Dendritic cell treated with granulocyte-macrophage colony-stimulating factor and Interleukin-4, amounts not matched to agents 40 ng/mL and 50 ng/mL, for 4 days (primary cell): ENCODE measurements around the gene ZNF483.

Source experiments
- H3K27ac Mint-ChIP-seq: one replicate; pipeline ENCODE4 v1.8.0; 2022; ENCODE audit warnings: mild to moderate bottlenecking, mixed read lengths
- H3K27me3 Mint-ChIP-seq: one replicate; pipeline ENCODE4 v1.8.0; 2022; ENCODE audit warnings: mild to moderate bottlenecking, mixed read lengths
- H3K36me3 Mint-ChIP-seq: one replicate; pipeline ENCODE4 v1.8.0; 2022; ENCODE audit warnings: low read depth, mixed read lengths
- H3K4me1 Mint-ChIP-seq: one replicate; pipeline ENCODE4 v1.8.0; 2022; ENCODE audit warnings: low read depth, mixed read lengths
- H3K4me3 Mint-ChIP-seq: one replicate; pipeline ENCODE4 v1.8.0; 2022; ENCODE audit warnings: mild to moderate bottlenecking, moderate library complexity, mixed read lengths
- H3K9me3 Mint-ChIP-seq: one replicate; pipeline ENCODE4 v1.8.0; 2022; ENCODE audit warnings: mixed read lengths
- intact Hi-C: fragments of 100-400 bp; cut with micrococcal nuclease; formaldehyde crosslinking; loops from one replicate; pipeline ENCODE4 v1.15.0; 2022

ZNF483 gene

GRCh38 chr9:111572950-111573604, 48.1 kb downstream of the ZNF483 start:
- Mint-ChIP-seq H3K4me3 (no peak overlapping the region), H3K4me1 (no peaks in the 10 kb centered on the region), H3K9me3 (peaks cover 46% of the 10 kb centered on the region), H3K27me3 (no peaks in the 10 kb centered on the region), H3K36me3 (peaks cover 92% of the 10 kb centered on the region), H3K27ac (no peak overlapping the region)
- intact Hi-C loops: no loop called here

GRCh38 chr9:111582888-111583287, 57.9 kb downstream of the ZNF483 start:
- Mint-ChIP-seq H3K4me1 (no peaks in the 10 kb centered on the region), H3K4me3 (no peak overlapping the region), H3K27ac (no peak overlapping the region), H3K9me3 (no peaks in the 10 kb centered on the region), H3K36me3 (peaks cover 34% of the 10 kb centered on the region), H3K27me3 (no peaks in the 10 kb centered on the region)
- intact Hi-C loops: no loop called here

- H3K27me3 Mint-ChIP-seq: no peaks in the 10 kb centered on the region
- H3K36me3 Mint-ChIP-seq: no peaks in the 10 kb centered on the region
- no peaks in the 10 kb centered on the region for H3K4me1 Mint-ChIP-seq
- no peak overlapping the region for H3K4me3 Mint-ChIP-seq
- H3K9me3 Mint-ChIP-seq: no peaks in the 10 kb centered on the region
- no peak overlapping the region for H3K27ac Mint-ChIP-seq
- intact Hi-C loops: no loop called here
These were observed 61.4 kb downstream of the ZNF483 start for GRCh38 chr9:111586378-111586777.

DNA sequence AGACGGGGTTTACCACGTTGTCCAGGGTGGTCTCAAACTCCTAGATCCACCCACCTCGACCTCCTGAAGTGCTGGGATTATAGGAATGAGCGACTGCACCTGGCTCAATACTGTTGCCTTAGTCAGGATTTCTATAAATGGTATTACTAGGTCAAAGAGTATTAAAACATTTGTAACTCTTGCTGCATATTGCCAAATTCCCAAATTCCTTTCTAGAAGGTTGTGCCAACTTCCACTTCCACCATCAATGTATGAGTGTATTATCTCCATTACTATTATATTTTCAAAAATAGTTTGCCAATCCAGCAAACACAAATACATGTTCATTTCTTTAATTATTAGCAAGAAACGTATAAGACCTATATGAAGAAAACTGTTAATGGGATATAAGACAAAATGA, 63.9 kb downstream of the ZNF483 start:
- H3K27me3 Mint-ChIP-seq: no peaks in the 10 kb centered on the region
- no peak overlapping the region for H3K4me3 Mint-ChIP-seq
- intact Hi-C loops: no loop called here
- H3K27ac Mint-ChIP-seq: no peak overlapping the region
- no peaks in the 10 kb centered on the region for H3K9me3 Mint-ChIP-seq
- H3K36me3 Mint-ChIP-seq: peaks cover 15% of the 10 kb centered on the region
- no peaks in the 10 kb centered on the region for H3K4me1 Mint-ChIP-seq

GRCh38 chr9:111597852-111598732, 73.1 kb downstream of the ZNF483 start:
- Mint-ChIP-seq H3K4me1 (peaks cover 24% of the 10 kb centered on the region), H3K36me3 (peaks cover 32% of the 10 kb centered on the region), H3K27me3 (peaks cover 29% of the 10 kb centered on the region), H3K27ac (peak overlapping the region; percentile 92), H3K9me3 (no peaks in the 10 kb centered on the region), H3K4me3 (peak overlapping the region; percentile 95)
- intact Hi-C loops: loop anchor here (5.0 kb wide), 1 partner anchor 94 kb away; no protein-coding TSS in a partner anchor

DNA sequence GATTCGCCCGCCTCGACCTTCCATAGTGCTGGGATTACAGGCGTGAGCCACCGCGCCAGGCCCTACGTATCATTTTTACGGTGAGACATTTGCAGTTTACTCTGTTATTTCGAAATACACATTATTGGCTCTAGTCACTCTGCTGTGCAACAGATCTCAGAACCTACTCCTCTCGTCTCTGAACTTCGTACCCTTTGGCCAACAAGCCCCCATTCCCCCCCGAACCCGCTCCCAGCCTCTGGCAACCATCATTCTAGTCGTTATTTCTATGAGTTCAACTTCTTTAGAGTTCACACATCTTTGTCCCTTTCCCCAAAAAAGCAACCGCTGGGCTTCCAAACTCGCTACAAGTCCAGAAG, 73.7 kb downstream of the ZNF483 start:
- Mint-ChIP-seq H3K27ac (peak overlapping the region; percentile 92), H3K27me3 (peaks cover 31% of the 10 kb centered on the region), H3K9me3 (no peaks in the 10 kb centered on the region), H3K4me1 (peaks cover 24% of the 10 kb centered on the region), H3K36me3 (peaks cover 30% of the 10 kb centered on the region), H3K4me3 (peak overlapping the region; percentile 95)
- intact Hi-C loops: loop anchor here (5.0 kb wide), 1 partner anchor 94 kb away; no protein-coding TSS in a partner anchor

DNA sequence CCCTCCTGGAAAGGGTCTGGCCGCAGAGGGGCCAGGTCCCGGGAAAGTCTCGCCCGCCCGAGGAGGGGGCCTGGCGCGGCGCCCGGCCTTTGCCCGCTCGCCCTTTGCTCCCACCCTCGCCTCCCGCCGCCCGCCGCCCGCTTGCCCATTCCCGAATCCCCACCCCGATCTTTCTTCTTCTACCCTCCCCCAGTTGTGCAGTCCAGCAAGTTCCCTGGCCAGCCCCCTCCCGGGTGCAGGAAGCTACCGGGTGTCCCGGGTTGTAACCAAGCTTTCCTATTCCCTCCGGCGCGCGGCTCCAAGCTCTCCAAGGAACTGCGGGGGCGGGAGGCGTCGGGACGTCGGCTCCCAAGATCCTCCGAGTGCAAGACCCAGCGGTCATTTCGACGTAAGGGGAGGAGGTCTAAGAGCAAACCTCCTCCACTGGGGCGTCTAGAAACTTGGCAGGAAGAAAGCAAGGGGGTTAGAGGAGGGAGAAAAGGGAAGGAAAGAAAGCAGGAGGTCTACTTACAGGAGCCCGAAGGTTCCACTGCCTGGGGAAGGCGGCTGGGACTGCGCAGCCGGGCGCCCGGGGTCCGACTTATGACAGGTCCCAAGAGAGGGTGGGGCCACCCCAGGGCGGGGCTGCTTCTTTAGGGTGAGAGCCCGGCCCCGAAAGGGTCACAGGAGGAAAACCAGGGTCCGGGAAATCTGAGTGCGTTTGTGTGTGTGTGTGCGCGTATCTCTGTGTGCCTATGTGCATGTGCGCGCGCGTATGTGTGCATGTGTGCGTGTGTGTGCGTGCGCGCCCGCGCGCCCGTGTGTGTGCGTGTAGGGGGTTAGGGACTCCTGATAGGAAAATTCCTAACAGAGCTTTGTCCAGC, 74.3 kb downstream of the ZNF483 start, which contains the start of gene PTGR1:
TSS of gene PTGR1 (minus strand) at position 556 of the 863 bp plus-strand sequence. CDS start 2,225 bp downstream, outside the sequence.
- H3K27ac Mint-ChIP-seq: peak within 1 kb of the TSS; percentile 92
- H3K4me3 Mint-ChIP-seq: peak within 1 kb of the TSS; percentile 95
- H3K9me3 Mint-ChIP-seq: no peaks in the 10 kb centered on the region
- intact Hi-C loops: loop anchor here (5.0 kb wide), 1 partner anchor 93 kb away; no protein-coding TSS in a partner anchor
- H3K27me3 Mint-ChIP-seq: peaks cover 33% of the 10 kb centered on the region
- peaks cover 24% of the 10 kb centered on the region for H3K4me1 Mint-ChIP-seq
- peaks cover 24% of the 10 kb centered on the region for H3K36me3 Mint-ChIP-seq

- H3K27ac Mint-ChIP-seq: peak overlapping the region; percentile 92
- peaks cover 35% of the 10 kb centered on the region for H3K27me3 Mint-ChIP-seq
- H3K4me3 Mint-ChIP-seq: peak overlapping the region; percentile 95
- peaks cover 24% of the 10 kb centered on the region for H3K4me1 Mint-ChIP-seq
- H3K36me3 Mint-ChIP-seq: peaks cover 18% of the 10 kb centered on the region
- no peaks in the 10 kb centered on the region for H3K9me3 Mint-ChIP-seq
- intact Hi-C loops: loop anchor here (5.0 kb wide), 1 partner anchor 92 kb away; no protein-coding TSS in a partner anchor
These were observed 75.0 kb downstream of the ZNF483 start for GRCh38 chr9:111599955-111600343.

- H3K27me3 Mint-ChIP-seq: peaks cover 41% of the 10 kb centered on the region
- H3K4me1 Mint-ChIP-seq: peaks cover 24% of the 10 kb centered on the region
- intact Hi-C loops: no loop called here
- no peak overlapping the region for H3K4me3 Mint-ChIP-seq
- H3K27ac Mint-ChIP-seq: no peak overlapping the region
- peaks cover 16% of the 10 kb centered on the region for H3K36me3 Mint-ChIP-seq
- H3K9me3 Mint-ChIP-seq: no peaks in the 10 kb centered on the region
These were observed 76.4 kb downstream of the ZNF483 start for GRCh38 chr9:111601237-111602018.

DNA sequence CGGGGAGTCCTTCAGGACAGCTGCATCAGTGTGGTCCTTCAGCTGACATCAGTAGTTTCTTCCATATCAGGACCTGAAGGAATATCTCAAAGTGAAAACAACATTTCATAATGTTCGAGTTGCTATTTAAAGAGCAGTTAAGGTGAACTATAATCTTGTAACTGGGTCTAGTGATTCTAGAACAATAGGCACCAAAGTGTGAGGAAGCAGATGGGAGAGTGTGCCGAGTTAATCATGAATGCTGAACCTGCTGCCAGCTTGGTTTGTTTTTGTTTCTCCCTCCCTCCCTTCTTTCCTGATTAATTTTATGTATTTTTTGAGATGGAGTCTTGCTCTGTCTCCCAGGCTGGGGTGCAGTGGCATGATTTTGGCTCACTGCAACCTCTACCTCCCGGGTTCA, 78.1 kb downstream of the ZNF483 start:
- Mint-ChIP-seq H3K36me3 (peaks cover 8% of the 10 kb centered on the region), H3K4me1 (peaks cover 22% of the 10 kb centered on the region), H3K27me3 (peaks cover 51% of the 10 kb centered on the region), H3K27ac (peak overlapping the region; percentile 35), H3K4me3 (no peak overlapping the region), H3K9me3 (no peaks in the 10 kb centered on the region)
- intact Hi-C loops: no loop called here

GRCh38 chr9:111604054-111604615, 79.2 kb downstream of the ZNF483 start:
- Mint-ChIP-seq H3K27ac (no peak overlapping the region), H3K4me3 (no peak overlapping the region)
- intact Hi-C loops: no loop called here

DNA sequence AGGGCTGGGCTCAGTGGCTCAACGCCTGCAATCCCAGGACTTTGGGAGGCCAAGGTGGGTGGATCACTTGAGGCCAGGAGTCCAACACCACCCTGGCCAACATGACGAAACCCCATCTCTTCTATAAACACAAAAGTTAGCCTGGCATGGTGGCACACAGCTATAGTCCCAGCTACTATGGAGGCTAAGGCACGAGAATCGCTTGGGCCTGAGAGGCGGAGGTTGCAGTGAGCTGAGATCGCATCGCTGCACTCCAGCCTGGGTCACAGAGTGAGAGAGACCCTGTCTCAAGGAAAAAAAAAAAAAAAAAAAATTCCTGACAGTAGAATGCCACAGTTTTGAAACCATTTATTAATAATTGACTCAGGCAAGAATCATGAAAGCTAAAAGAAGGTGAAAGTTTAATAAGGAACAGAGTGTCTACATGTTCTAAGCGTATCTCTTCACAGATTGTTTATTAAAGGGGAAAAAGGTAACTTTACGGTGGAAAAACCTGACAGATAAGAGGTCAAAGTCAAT, 80.1 kb downstream of the ZNF483 start:
- Mint-ChIP-seq H3K4me3 (no peak overlapping the region), H3K36me3 (no peaks in the 10 kb centered on the region), H3K27me3 (peaks cover 40% of the 10 kb centered on the region), H3K27ac (no peak overlapping the region), H3K9me3 (no peaks in the 10 kb centered on the region), H3K4me1 (peaks cover 1% of the 10 kb centered on the region)
- intact Hi-C loops: no loop called here

More at GRCh38 chr9:111604054-111604615, 79.2 kb downstream of the ZNF483 start:
- Mint-ChIP-seq H3K9me3 (no peaks in the 10 kb centered on the region), H3K4me1 (peaks cover 11% of the 10 kb centered on the region), H3K27me3 (peaks cover 45% of the 10 kb centered on the region), H3K36me3 (peaks cover 5% of the 10 kb centered on the region)
